ENCODE results near the gene SELPLG. TPM values are rescaled to one million over a fixed set of nuclear protein-coding genes. Genes with fewer than 3 reads are reported as not detected.

Gene SELPLG
- total RNA-seq, 1 donor from 2014 or later, result 4.1 TPM

DNA sequence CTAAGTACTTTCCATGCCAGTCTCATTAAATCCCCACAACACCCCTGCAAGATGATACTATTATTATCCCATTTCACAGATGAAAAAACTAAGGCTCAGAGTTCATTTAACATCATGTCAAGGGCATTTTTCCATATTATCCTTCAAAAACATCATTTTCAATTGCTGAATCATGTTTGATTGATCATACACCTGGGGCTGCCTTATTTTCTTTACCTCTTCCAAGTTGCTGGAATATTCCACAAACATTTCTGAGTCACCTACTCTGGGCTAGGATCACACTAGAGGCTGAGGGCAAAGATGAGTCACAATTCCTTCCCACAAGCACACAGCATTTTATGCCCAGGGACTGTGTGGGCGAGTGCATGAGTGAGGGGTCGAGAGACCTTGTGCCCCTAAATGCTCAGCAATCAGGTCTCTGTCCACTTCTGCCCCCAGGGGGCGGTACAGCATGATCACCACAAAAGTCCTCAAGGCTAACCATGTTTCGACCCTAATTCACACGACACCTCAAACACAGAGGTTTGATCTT, 21.7 kb downstream of the SELPLG start:
- DNase-seq, result no peak
- intact Hi-C loops (cut with micrococcal nuclease), result no loop called here
- no peak for ATAC-seq

DNA sequence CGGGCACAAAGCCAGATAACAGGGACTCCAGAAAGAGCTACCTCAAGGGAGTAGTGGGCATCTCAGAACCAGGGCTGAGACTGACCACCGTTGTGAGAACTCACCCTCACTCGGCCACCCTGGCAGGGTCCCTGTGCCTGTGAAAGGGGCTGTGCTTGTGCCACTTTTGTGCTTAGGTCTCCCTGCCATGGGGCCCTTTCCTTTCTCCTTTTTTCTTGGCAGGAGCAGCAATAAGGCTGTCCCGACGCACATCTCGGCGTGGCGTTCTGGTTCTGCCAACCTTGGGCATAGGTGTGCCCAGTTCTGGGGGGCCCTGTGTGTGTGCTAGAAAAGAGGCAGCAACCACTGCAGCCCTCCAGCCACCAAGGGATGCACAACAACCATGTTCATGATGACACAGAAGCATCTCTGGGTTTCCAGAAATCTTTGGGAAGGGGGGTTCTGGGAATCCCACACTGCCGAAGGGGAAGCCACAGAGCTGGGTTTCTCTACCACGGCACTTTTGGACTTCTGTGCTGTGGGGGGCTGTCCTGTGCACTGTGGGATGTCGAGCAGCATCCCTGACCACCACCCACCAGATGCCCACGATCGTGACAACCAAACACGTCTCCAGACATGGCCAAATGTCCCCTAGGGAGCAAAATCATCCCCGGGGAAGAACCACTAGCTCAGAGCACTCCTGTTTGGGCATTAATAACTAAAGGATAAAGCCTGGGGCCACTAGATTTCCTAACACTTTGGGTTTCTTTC, 22.7 kb downstream of the SELPLG start:
- no peak for ATAC-seq
- intact Hi-C loops (cut with micrococcal nuclease), result no loop called here
- no peak for DNase-seq

DNA sequence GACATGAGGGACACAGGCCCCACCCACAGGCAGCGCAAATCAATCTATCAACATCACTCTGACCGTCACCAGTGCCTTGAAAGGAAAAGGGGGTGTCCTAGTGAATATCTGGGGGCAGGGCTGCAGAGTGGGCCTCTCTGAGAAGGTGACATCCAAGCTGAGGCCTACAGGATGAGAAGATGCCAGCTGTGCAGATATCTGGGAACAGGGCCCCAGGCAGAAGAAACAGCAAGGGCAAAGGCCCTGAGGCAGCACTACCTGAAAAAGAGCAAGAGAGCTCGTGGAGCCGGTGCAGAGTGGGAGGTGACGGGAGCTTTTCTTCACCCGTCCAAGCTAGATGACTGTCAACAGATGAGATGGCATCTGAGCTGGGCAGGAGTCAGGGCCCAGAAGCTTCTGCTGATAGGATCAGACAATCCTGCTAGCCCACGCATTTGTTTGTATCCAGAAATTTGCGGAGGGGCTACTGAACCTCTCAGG, 23.3 kb downstream of the SELPLG start:
- no peak for DNase-seq
- ATAC-seq, result no peak
- intact Hi-C loops (cut with micrococcal nuclease), result no loop called here

DNA sequence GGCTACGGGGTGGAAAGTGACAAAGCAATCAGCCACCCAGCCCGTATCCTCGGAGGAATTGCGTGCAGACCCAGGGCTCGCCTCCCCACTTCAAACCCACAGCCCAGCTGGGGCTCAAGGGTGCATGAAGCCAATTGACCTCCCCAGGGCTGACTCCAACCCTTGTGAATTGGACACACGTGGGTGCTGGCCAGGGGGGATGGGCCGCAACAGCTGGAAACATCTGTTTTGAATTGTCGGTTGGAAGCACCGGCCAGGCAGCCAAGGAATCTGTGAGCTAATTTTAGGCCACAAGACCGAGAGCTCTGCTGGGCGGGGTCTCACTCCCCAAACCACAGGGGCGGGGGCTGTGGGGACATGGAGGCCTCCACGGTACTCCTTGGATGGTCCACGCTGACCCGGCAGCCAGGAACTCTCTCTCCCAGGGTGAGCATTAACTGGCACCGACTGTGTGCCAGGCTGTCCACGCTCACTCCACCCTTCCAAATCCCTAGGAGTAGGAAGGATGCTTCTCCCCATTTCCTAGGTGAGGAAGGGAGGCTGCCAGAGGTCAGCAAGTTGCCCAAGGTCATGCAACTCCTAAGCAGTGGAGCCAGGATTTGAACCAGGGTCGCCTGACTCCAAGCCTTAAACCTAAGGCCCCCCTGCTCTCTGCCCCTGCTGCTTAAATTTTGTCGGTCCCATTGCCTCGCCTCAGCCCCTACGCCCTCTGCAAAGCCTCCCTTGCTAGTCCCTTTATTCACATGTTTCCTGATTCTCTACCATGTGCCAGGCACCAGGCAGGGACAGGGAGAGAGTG, 24.0 kb downstream of the SELPLG start:
- peak; percentile 89 for ATAC-seq
- peak; percentile 86 for DNase-seq
- intact Hi-C loops (cut with micrococcal nuclease), result no loop called here

DNA sequence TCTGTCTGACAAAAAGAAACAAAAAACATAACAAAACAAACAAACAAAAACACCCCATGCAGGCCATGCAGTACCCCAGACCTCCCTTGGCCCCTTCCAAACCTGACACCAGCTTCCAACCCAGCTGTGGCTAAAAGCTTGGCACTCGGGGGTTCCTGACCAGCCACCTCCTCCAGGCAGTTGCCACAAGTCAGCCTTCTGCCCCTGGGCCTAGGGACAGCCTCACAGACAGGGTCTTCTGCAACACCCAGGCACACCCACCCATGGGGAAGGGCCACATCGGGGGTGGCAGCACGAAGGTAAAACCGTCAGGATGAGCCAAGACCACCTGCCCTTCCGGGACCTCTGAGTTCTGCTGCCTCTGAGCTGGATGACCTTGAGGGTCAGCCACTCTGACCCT, 25.1 kb downstream of the SELPLG start:
- intact Hi-C loops (cut with micrococcal nuclease), result no loop called here
- no peak for ATAC-seq
- no peak for DNase-seq

DNA sequence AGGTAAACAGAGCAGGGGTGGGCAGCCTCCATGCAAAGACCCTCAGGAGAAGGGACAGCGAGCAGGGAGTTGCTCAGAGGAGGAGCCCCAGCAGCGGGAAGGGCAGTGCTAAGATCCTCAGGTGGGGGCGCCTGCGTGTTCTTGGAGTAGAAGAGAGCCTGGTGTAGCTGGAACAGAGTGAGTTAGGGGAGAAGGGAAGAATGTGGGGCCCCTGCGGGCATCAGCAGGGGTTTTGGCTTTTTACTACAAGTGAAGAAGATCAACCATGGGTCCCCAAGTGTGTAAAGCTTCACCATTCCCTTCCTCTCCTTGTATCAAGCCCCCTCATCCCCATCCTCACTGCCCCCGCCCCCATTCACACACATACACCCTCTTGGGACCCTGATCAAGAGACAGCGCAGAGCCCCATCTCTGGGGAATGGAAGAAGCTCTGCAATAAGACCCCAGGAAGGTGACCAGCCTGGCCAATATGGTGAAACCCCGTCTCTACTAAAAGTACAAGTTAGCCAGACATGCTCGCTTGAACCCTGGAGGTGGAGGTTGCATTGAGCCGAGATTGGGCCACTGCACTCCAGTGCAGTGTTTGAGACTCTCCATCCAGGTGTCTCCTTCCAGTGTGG, 25.6 kb downstream of the SELPLG start:
- intact Hi-C loops (cut with micrococcal nuclease), result no loop called here
- no peak for ATAC-seq

DNA sequence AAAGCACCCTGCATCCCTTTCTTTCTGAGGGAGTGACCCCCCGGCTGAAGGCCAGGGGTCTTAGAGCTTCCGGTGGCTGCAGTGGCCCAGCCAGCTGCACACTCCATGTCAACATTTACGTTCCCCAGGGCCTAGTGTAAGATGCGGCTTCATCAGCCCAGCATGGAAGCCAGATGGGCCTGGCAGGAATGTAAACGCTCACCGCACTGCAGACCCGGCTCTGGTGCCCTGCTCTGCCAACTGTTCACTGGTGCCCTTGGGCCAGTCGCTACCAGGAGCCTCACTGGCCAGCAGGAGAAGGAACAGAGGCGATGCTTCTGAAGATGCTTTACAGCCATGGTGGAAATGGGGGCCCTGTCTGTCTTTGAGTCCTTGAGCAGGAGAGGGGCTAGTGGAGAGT, 27.2 kb downstream of the SELPLG start:
- no peak for ATAC-seq
- DNase-seq, result no peak
- intact Hi-C loops (cut with micrococcal nuclease), result no loop called here

More for the DNA sequence above, 25.6 kb downstream of the SELPLG start:
- DNase-seq, result no peak

DNA sequence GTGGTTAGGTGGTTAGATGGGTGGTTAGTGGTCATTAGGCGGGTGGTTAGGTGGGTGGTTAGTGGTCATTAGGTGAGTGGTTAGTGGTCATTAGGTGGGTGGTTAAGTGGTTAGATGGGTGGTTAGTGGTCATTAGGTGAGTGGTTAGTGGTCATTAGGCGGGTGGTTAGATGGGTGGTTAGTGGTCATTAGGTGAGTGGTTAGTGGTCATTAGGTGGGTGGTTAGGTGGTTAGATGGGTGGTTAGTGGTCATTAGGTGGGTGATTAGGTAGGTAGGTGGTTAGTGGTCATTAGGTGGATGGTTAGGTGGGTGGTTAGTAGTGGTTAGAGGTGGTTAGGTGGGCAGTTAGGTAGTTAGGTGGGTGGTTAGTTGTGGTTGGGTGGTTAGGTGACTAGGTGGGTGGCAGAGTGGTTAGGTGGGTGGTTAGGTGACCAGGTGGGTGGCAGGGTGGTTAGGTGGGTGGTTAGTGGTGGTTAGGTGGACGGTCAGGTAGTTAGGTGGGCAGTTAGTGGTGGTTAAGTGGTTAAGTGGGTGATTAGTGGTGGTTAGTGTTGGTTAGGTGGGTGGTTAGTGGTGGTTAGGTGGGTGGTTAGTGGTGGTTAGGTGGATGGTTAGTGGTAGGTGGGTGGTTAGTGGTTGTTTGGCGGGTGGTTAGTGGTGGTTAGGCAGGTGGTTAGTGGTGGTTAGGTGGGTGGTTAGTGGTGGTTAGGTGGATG, 27.8 kb downstream of the SELPLG start:
- intact Hi-C loops (cut with micrococcal nuclease), result no loop called here
- ATAC-seq (no peak), DNase-seq (no peak)

DNA sequence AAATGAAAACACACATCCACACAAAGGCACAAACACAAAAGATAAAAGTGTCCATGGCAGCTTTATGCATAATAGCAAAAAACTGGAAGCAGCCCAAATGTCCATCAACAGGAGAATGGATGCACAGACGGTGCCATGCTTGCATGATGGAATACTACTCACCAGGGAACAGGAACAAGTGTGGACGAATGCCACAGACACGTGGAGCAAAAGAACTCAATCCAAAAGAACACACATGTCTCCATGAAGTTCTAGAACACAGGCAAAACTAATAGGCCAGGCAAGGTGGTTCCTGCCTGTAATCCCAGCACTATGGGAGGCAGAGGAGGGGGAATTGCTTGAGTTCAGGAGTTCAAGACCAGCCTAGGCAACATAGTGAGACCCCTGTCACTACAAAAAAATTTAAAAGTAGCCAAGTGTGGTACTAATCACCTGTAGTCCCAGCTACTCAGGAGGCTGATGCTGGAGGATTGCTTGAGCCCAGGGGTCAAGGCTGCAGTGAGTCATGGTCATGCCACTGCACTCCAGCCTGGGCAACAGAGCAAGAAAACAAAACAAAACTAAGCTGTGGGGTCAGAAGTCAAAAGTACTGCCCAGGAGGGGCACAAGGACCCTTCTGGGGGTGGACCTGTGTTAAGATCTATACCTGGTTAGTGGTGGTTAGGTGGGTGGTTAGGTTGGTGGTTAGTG, 28.5 kb downstream of the SELPLG start:
- DNase-seq (no peak), ATAC-seq (no peak)
- intact Hi-C loops (cut with micrococcal nuclease), result no loop called here

DNA sequence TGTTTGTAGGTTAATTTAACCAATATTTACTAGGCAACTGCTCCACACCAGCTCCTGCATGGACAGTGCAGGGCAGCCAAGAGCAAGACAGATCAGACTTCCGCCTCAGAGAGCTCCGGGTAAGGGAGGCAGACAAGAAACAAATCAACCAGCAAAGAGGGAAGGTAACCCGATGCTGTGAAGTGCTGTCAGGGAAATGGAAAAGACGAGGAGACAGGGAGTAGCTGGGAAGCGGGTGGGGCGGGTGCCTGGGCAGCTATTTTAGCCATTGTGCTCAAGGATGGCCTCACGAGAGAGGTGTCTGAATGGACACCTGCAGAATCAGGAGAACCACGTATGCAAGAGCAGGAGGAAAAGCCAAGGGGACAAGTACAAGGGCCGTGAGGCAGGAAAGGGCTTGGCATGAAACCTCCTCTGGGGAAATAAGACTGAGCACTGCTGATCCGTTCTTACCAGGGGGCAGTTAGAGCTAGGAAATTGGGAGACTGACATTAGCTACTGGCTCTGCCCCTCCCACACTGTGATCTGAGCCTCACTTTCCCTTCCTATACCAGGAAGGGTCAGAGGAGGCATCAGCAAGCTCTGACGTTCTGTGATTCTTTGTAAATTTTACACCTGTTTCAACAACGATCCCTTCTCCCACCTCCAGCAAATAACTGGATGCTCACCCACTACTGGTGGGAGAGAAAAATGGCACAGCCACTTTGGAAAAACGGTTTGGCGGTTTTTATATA, 29.3 kb downstream of the SELPLG start:
- ATAC-seq (no peak), DNase-seq (no peak)
- intact Hi-C loops (cut with micrococcal nuclease), result no loop called here

DNA sequence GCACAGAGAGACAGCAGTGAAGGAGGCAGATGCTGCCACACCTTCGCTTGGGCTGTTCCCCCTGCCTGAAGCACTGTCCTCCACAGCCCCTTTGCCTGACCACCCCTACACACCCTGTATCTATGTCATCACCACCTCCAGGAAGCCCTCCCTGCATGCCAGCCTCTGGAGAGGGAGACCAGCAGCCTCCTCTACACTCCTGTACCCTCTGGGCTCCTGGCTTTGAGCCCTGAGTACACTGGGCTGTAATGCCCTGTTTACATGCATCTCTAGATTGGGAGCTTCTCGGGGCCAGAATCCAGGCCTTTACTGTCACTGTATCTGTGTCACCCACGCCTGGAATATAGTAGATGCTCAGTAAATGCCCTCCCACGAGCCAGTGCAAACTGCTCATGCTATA, 30.0 kb downstream of the SELPLG start:
- ATAC-seq (no peak), DNase-seq (no peak)
- intact Hi-C loops (cut with micrococcal nuclease), result no loop called here

DNA sequence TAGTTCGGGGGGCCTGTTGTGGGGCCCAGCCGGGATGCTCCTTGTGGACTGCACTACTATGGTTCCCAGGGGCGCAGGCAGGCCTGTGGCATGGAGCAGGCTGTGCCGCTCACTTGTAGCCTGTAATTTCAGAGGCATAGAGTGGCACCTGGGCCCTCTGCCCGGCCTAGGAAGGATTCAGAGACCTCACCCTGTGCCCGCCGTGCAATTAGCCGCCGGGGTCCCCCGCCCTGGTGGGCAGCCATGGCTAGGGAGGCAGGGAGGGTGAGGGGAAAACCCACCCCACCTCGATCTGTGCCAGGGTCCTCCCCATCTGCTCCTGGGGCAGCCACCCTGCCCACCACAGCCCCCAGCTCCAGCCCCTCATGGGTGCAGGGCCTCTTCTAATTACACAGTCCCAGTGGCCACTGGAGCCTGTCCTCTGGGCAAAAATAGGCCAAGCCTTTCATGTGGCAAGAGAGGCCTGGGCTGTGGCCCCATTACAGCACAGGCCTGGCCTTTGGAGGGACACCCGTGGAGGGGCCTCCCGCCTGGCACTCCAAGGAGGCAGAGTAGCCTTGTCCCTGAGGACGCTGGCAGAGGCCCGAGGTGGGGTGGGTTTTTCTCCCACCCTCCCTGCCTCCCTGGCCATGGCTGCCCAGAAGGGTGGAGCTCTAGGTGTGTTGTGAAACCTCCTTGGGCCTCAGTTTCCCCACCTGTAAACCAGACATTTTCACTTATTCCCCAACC, 30.6 kb downstream of the SELPLG start:
- intact Hi-C loops (cut with micrococcal nuclease), result no loop called here
- no peak for DNase-seq
- no peak for ATAC-seq

DNA sequence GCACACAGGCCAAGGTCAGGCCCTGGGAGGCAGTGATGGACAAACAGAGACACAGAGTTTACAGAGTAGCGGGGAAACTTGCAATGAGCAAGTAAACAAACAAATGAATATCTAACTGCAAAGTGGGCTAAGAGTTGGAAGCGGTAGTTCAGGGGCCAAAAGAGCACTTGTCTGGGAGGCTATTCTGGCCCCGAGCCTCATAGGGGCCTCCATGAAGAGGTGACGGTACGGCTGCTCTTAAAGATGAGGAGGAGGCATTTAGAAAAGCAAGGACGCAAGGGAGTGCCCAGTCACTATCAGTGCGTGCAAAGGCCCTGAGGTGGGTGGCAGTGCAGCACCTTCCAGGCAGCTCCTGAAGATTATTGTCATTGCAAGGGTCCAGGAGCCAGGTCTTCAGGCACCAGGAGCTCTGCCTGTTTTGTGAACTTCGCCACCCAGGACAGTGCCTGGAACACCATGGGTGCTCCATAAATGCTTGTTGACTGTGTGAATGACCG, 31.4 kb downstream of the SELPLG start:
- ATAC-seq, result no peak
- intact Hi-C loops (cut with micrococcal nuclease), result no loop called here
- DNase-seq, result no peak

DNA sequence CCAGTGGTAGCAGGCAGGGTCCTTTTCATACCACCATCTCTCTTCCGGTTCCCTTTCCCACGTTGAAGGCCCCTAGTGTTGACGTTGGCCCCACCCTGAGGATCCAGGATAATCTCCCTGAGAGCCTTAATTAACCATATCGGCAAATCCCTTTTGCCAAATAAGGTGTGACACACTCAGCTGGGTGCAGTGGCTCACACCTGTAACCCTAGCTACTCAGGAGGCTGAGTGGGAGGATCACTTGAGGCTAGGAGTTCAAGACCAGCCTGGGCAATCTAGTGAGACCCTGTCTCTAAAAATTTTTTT, 33.0 kb downstream of the SELPLG start:
- no peak for DNase-seq

DNA sequence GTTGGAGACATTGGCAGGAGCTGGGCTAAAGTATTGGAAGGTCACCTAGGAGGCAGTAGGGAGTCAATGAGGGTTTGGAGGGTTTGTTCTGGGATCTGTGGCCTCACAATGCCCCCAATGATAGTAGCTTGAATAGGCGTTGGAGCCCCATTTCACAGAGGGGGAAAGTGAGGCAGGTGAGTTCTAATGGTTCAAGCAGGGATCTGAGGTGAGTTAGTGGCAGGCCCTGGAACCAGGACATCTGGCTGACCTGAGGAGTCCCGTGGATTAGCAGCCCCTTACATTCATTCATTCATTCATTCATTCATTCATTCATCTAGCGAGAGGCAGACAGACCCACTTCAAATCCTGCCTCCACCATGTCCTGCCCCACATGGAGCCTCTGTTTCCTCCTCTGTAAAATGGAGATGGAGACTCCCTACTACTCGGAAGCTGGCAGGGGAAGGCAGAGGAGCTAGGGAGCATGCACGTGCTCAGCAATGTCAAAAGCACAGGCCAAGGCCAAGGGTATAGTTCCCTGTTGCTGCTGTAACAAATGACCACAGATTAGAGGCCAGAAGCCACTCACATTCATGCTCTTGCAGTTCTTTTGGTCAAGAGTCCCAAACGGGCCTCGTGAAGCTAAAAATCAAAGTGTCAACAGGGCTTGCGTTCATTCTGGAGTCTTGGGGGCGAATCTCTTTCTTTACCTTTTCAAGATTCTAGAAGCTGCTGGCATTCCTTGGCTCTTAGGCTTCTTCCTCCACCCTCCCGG, 33.6 kb downstream of the SELPLG start:
- ATAC-seq, result no peak
- no peak for DNase-seq
- intact Hi-C loops (cut with micrococcal nuclease), result no loop called here

More for the DNA sequence above, 33.0 kb downstream of the SELPLG start:
- ATAC-seq, result no peak
- intact Hi-C loops (cut with micrococcal nuclease), result no loop called here

DNA sequence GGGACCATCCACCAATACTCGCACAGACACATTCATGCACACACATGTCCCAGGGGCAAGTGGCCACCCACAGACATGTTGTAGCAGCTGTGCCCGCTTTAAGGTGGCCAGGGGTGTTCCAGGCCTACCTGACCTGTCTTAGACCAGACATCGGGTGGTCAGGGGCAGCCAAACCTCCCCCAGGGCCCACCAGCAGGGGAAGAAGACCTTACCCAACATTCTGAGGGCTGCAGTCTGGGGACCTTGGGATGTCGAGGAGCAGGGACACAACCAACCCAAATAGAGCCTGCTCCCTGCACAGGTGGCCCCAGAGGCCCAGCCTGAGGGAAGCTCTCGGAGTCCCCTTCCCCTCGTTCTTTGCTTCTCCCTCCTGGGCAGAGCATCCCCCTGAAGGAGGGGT, 34.2 kb downstream of the SELPLG start:
- DNase-seq (no peak), ATAC-seq (no peak)
- intact Hi-C loops (cut with micrococcal nuclease), result no loop called here
